GM21723 (cell line): Measurements from ENCODE around the gene SPATA46.
"Not testable (repeated sequence)": the region's sequence is repeated elsewhere in the genome, so short reads cannot be mapped to it uniquely, and the experiment has no call there.

ENCODE experiments used
- ATAC-seq: cut with Tn5 transposase; IDR thresholded peaks from one replicate; pipeline ENCODE4 v1.9.1; 2021; ENCODE audit warnings: mild to moderate bottlenecking, moderate library complexity; ENCODE audit not compliant: unreplicated experiment

The SPATA46 gene

GRCh38 chr1:162376691-162377090 lies at the start of gene SPATA46:
Gene SPATA46, minus strand, starts transcription at chr1:162376854. Its CDS starts 64 bp downstream, at chr1:162376790.
- no peak for ATAC-seq

- ATAC-seq, result no peak
These were observed 46.2 kb upstream of the SPATA46 start for GRCh38 chr1:162422662-162423375.

- no peak for ATAC-seq
These were observed 44.9 kb upstream of the SPATA46 start for GRCh38 chr1:162421258-162422164.

GRCh38 chr1:162420120-162420519 lies 43.5 kb upstream of the SPATA46 start:
- ATAC-seq, result no peak

- not testable (repeated sequence) for ATAC-seq
These were observed 42.8 kb upstream of the SPATA46 start for GRCh38 chr1:162419450-162419931.

- not testable (repeated sequence) for ATAC-seq
These were observed 41.9 kb upstream of the SPATA46 start for GRCh38 chr1:162418584-162418983.

GRCh38 chr1:162417650-162418049 lies 41.0 kb upstream of the SPATA46 start:
- no peak for ATAC-seq

- ATAC-seq, result no peak
These were observed 40.3 kb upstream of the SPATA46 start for GRCh38 chr1:162416909-162417308.

- no peak for ATAC-seq
These were observed 39.6 kb upstream of the SPATA46 start for GRCh38 chr1:162416215-162416614.

- ATAC-seq, result no peak
These were observed 35.3 kb upstream of the SPATA46 start, which contains the start of gene SH2D1B for GRCh38 chr1:162412002-162412401. Gene SH2D1B, minus strand, starts transcription at chr1:162412136. Its CDS starts 120 bp downstream, at chr1:162412016.

- no peak for ATAC-seq
These were observed 30.9 kb upstream of the SPATA46 start for GRCh38 chr1:162407539-162407938.

- no peak for ATAC-seq
These were observed 30.2 kb upstream of the SPATA46 start for GRCh38 chr1:162406811-162407210.

- no peak for ATAC-seq
These were observed 29.1 kb upstream of the SPATA46 start for GRCh38 chr1:162405800-162406199.

GRCh38 chr1:162404550-162405160 lies 28.0 kb upstream of the SPATA46 start:
- ATAC-seq, result no peak

- ATAC-seq, result no peak
These were observed 24.2 kb upstream of the SPATA46 start for GRCh38 chr1:162400790-162401355.

GRCh38 chr1:162398999-162399580 lies 22.4 kb upstream of the SPATA46 start:
- no peak for ATAC-seq

- ATAC-seq, result no peak
These were observed 21.4 kb upstream of the SPATA46 start for GRCh38 chr1:162397943-162398560.

GRCh38 chr1:162397039-162397448 lies 20.4 kb upstream of the SPATA46 start:
- no peak for ATAC-seq

- ATAC-seq, result no peak
These were observed 19.7 kb upstream of the SPATA46 start for GRCh38 chr1:162396201-162396906.
